ENCODE data around the gene GADD45A. TPM values are rescaled to one million over a fixed set of nuclear protein-coding genes. Genes with fewer than 3 reads are reported as not detected.

Gene GADD45A
- total RNA-seq, 1 donor from 2014 or later: 143 TPM

GRCh38 chr1:67677930-67678329 lies 7.1 kb upstream of the GADD45A start:
- H3K36me3 Mint-ChIP-seq (ENCODE audit: unreplicated experiment): no peaks in the 10 kb centered on the region
- peaks cover 34% of the 10 kb centered on the region for H3K4me1 Mint-ChIP-seq (ENCODE audit: low read depth, unreplicated experiment)
- no peak for TF ChIP-seq CTCF (IDR thresholded peaks at IDR 0.05; ENCODE audit: partially characterized antibody, unreplicated experiment)
- no peak overlapping the region for H3K4me3 Mint-ChIP-seq (ENCODE audit: unreplicated experiment)
- H3K9me3 Mint-ChIP-seq (ENCODE audit: unreplicated experiment): no peaks in the 10 kb centered on the region
- DNase-seq: no peak
- no peaks in the 10 kb centered on the region for H3K27me3 Mint-ChIP-seq (ENCODE audit: unreplicated experiment)
- H3K27ac Mint-ChIP-seq (ENCODE audit: unreplicated experiment): peak overlapping the region; percentile 52

- Mint-ChIP-seq H3K27me3 (ENCODE audit: unreplicated experiment) (no peaks in the 10 kb centered on the region), H3K27ac (ENCODE audit: unreplicated experiment) (no peak overlapping the region), H3K4me1 (ENCODE audit: low read depth, unreplicated experiment) (peaks cover 34% of the 10 kb centered on the region), H3K9me3 (ENCODE audit: unreplicated experiment) (peaks cover 8% of the 10 kb centered on the region), H3K4me3 (ENCODE audit: unreplicated experiment) (no peak overlapping the region), H3K36me3 (ENCODE audit: unreplicated experiment) (no peaks in the 10 kb centered on the region)
- TF ChIP-seq CTCF (IDR thresholded peaks at IDR 0.05; ENCODE audit: partially characterized antibody, unreplicated experiment): no peak
- no peak for DNase-seq
Observed at GRCh38 chr1:67679691-67680090, 5.3 kb upstream of the GADD45A start.

GRCh38 chr1:67680486-67680885 lies 4.5 kb upstream of the GADD45A start:
- DNase-seq: no peak
- Mint-ChIP-seq H3K4me3 (ENCODE audit: unreplicated experiment) (no peak overlapping the region), H3K36me3 (ENCODE audit: unreplicated experiment) (no peaks in the 10 kb centered on the region), H3K27me3 (ENCODE audit: unreplicated experiment) (peaks cover 3% of the 10 kb centered on the region), H3K4me1 (ENCODE audit: low read depth, unreplicated experiment) (peaks cover 29% of the 10 kb centered on the region), H3K9me3 (ENCODE audit: unreplicated experiment) (peaks cover 11% of the 10 kb centered on the region), H3K27ac (ENCODE audit: unreplicated experiment) (no peak overlapping the region)
- TF ChIP-seq CTCF (IDR thresholded peaks at IDR 0.05; ENCODE audit: partially characterized antibody, unreplicated experiment): no peak

- no peak overlapping the region for H3K27ac Mint-ChIP-seq (ENCODE audit: unreplicated experiment)
- DNase-seq: no peak
Observed at GRCh38 chr1:67682659-67683197, 2.3 kb upstream of the GADD45A start.

More at GRCh38 chr1:67682659-67683197, 2.3 kb upstream of the GADD45A start:
- H3K4me1 Mint-ChIP-seq (ENCODE audit: low read depth, unreplicated experiment): peaks cover 19% of the 10 kb centered on the region
- H3K9me3 Mint-ChIP-seq (ENCODE audit: unreplicated experiment): peaks cover 18% of the 10 kb centered on the region
- H3K4me3 Mint-ChIP-seq (ENCODE audit: unreplicated experiment): no peak overlapping the region
- H3K27me3 Mint-ChIP-seq (ENCODE audit: unreplicated experiment): peaks cover 11% of the 10 kb centered on the region
- peaks cover 6% of the 10 kb centered on the region for H3K36me3 Mint-ChIP-seq (ENCODE audit: unreplicated experiment)
- TF ChIP-seq CTCF (IDR thresholded peaks at IDR 0.05; ENCODE audit: partially characterized antibody, unreplicated experiment): no peak

All from glutamatergic neuron (in vitro differentiated cells).